NCI-H2227 treated with DMSO at 0.1 percent for 48 hours (cell line): ENCODE measurements around the gene TTC16.

Experiments used
- DNase-seq: peaks from one replicate; lab custom pipeline; 2025; lab: John Stamatoyannopoulos, UW

Gene TTC16

GRCh38 chr9:127722055-127722745, 6.3 kb downstream of the TTC16 start:
- DNase-seq: peak; percentile 42

- DNase-seq: no peak
Observed at GRCh38 chr9:127723013-127723412, 7.1 kb downstream of the TTC16 start.

- no peak for DNase-seq
Observed at GRCh38 chr9:127723444-127723843, 7.6 kb downstream of the TTC16 start.

- no peak for DNase-seq
Observed at GRCh38 chr9:127724012-127724411, 8.1 kb downstream of the TTC16 start.

- no peak for DNase-seq
Observed at GRCh38 chr9:127726871-127727270, 11.0 kb downstream of the TTC16 start.

GRCh38 chr9:127728808-127729207, 12.9 kb downstream of the TTC16 start:
- no peak for DNase-seq

GRCh38 chr9:127729522-127730256, 13.8 kb downstream of the TTC16 start:
- DNase-seq: no peak

GRCh38 chr9:127730262-127730661, 14.4 kb downstream of the TTC16 start:
- DNase-seq: no peak

GRCh38 chr9:127730799-127731410, 15.0 kb downstream of the TTC16 start:
- DNase-seq: no peak

GRCh38 chr9:127731938-127732337, 16.1 kb downstream of the TTC16 start:
- DNase-seq: no peak

GRCh38 chr9:127732444-127732843, 16.6 kb downstream of the TTC16 start:
- DNase-seq: no peak

- DNase-seq: no peak
Observed at GRCh38 chr9:127733614-127734013, 17.7 kb downstream of the TTC16 start.

GRCh38 chr9:127734247-127734746, 18.4 kb downstream of the TTC16 start:
- no peak for DNase-seq

- DNase-seq: peak; percentile 91
Observed at GRCh38 chr9:127734747-127735529, 19.1 kb downstream of the TTC16 start, which contains the start of gene TOR2A. Gene TOR2A (minus strand): TSS chr9:127735294. CDS start chr9:127735270, 24 bp downstream.

GRCh38 chr9:127735530-127736185, 19.8 kb downstream of the TTC16 start:
- no peak for DNase-seq

- no peak for DNase-seq
Observed at GRCh38 chr9:127738666-127739065, 22.8 kb downstream of the TTC16 start.

GRCh38 chr9:127739614-127740330, 23.9 kb downstream of the TTC16 start:
- no peak for DNase-seq

GRCh38 chr9:127741831-127742434, 26.1 kb downstream of the TTC16 start:
- no peak for DNase-seq

GRCh38 chr9:127742435-127743088, 26.7 kb downstream of the TTC16 start:
- no peak for DNase-seq
